IMR-90 (cell line): ENCODE results near the gene SOX11. TPM values are rescaled to one million over a fixed set of nuclear protein-coding genes. Genes with fewer than 3 reads are reported as not detected.

Source experiments
- ATAC-seq: fragments of 200-7000 bp; cut with Tn5 transposase; 2 replicates; pipeline ENCODE4 v1.9.1; 2020; ENCODE audit warnings: low read depth, mild to moderate bottlenecking, moderate library complexity
- BruUV-seq: library from RNA; stranded (reverse); fragments of 400-500 nt; replicated peaks from 2 replicates; lab custom pipeline; 2021; lab: Mats Ljungman, UMichigan
- CTCF ChIA-PET: fragments of 300-600 bp; formaldehyde crosslinking; extraction: SDS; loops from one replicate; lab custom pipeline; 2021; ENCODE audit warnings: antibody characterized with exemption; lab: Yijun Ruan, JAX
- POLR2A ChIA-PET: fragments of 300-600 bp; sonication (Branson Sonifier 250); formaldehyde crosslinking; loops from one replicate; lab custom pipeline; 2022; ENCODE audit warnings: antibody characterized with exemption; ENCODE audit not compliant: unreplicated experiment; lab: Charles Lee
- DNase-seq: peaks from one replicate; pipeline ENCODE4 v3.0.0; 2013
- H2AFZ ChIP-seq: replicated peaks from 2 replicates; pipeline ENCODE3; 2013; ENCODE audit warnings: low read length, mild to moderate bottlenecking; ENCODE audit not compliant: poor library complexity
- H2AK5ac ChIP-seq: 2 replicates; pipeline ENCODE4 v1.6.1; 2013; ENCODE audit warnings: low read depth, low read length, inconsistent platforms
- H2AK9ac ChIP-seq: replicated peaks from 2 replicates; pipeline ENCODE3; 2013; ENCODE audit warnings: mild to moderate bottlenecking, low read depth, low read length, moderate library complexity; ENCODE audit not compliant: poor library complexity
- H2BK120ac ChIP-seq: 2 replicates; pipeline ENCODE4 v1.6.1; 2013; ENCODE audit warnings: low read depth, low read length, inconsistent platforms
- H2BK15ac ChIP-seq: 3 replicates; pipeline ENCODE4 v1.6.1; 2013; ENCODE audit warnings: low read depth, low read length, inconsistent platforms
- H2BK20ac ChIP-seq: 2 replicates; pipeline ENCODE4 v1.6.1; 2013; ENCODE audit warnings: low read depth, mild to moderate bottlenecking, inconsistent platforms, low read length, moderate library complexity
- H2BK5ac ChIP-seq: 2 replicates; pipeline ENCODE4 v1.6.1; 2013; ENCODE audit warnings: mild to moderate bottlenecking, low read depth, low read length, inconsistent platforms; ENCODE audit not compliant: poor library complexity, severe bottlenecking
- H3K14ac ChIP-seq: replicated peaks from 2 replicates; pipeline ENCODE4 v1.6.1; 2013; ENCODE audit warnings: low read depth, low read length, inconsistent platforms
- H3K18ac ChIP-seq: 2 replicates; pipeline ENCODE4 v1.6.1; 2013; ENCODE audit warnings: low read depth, low read length, control low read depth
- H3K23ac ChIP-seq: 2 replicates; pipeline ENCODE4 v1.6.1; 2013; ENCODE audit warnings: low read depth, low read length, inconsistent platforms
- H3K27ac ChIP-seq: 2 replicates; pipeline ENCODE4 v1.5.1; 2013; ENCODE audit warnings: mild to moderate bottlenecking, control low read depth, low read length; ENCODE audit not compliant: insufficient read depth
- H3K27me3 ChIP-seq: 2 replicates; pipeline ENCODE4 v1.6.1; 2013; ENCODE audit warnings: low read length; ENCODE audit not compliant: control insufficient read depth, insufficient read depth
- H3K36me3 ChIP-seq: 2 replicates; pipeline ENCODE4 v1.6.1; 2013; ENCODE audit warnings: low read length, mixed read lengths; ENCODE audit not compliant: control insufficient read depth, insufficient read depth
- H3K4ac ChIP-seq: 2 replicates; pipeline ENCODE4 v1.6.1; 2013; ENCODE audit warnings: low read depth, low read length, inconsistent platforms
- H3K4me1 ChIP-seq: 2 replicates; pipeline ENCODE4 v1.6.1; 2013; ENCODE audit warnings: low read length, mixed read lengths; ENCODE audit not compliant: control insufficient read depth, insufficient read depth
- H3K4me2 ChIP-seq: 2 replicates; pipeline ENCODE4 v1.6.1; 2013; ENCODE audit warnings: low read depth, mild to moderate bottlenecking, control low read depth, low read length, moderate library complexity
- H3K4me3 ChIP-seq: 2 replicates; pipeline ENCODE4 v1.5.1; 2013; ENCODE audit warnings: low read depth, mild to moderate bottlenecking, control low read depth, low read length, moderate library complexity; ENCODE audit not compliant: insufficient read depth
- H3K56ac ChIP-seq: 2 replicates; pipeline ENCODE4 v1.6.1; 2013; ENCODE audit warnings: low read length, inconsistent platforms; ENCODE audit not compliant: insufficient read depth; ENCODE audit errors: extremely low read depth
- H3K79me1 ChIP-seq, 2 experiments: 2 replicates each; pipeline ENCODE4 v1.6.1; 2013; ENCODE audit warnings: low read length in 2 of 2, inconsistent platforms in 1 of 2, low read depth in 1 of 2
- H3K9ac ChIP-seq: 2 replicates; pipeline ENCODE4 v1.6.1; 2013; ENCODE audit warnings: low read depth, low read length, control low read depth
- H3K9me1 ChIP-seq: 2 replicates; pipeline ENCODE4 v1.6.1; 2013; ENCODE audit warnings: low read length, inconsistent platforms; ENCODE audit not compliant: insufficient read depth
- H3K9me3 ChIP-seq: 2 replicates; pipeline ENCODE4 v1.6.1; 2013; ENCODE audit warnings: low read length; ENCODE audit not compliant: control insufficient read depth, insufficient read depth
- H4K20me1 ChIP-seq: 2 replicates; pipeline ENCODE4 v1.6.1; 2013; ENCODE audit warnings: low read length, inconsistent platforms; ENCODE audit not compliant: insufficient read depth
- H4K5ac ChIP-seq: 2 replicates; pipeline ENCODE4 v1.6.1; 2013; ENCODE audit warnings: mild to moderate bottlenecking, low read depth, low read length, control low read depth
- H4K8ac ChIP-seq, 2 experiments: 2 replicates each; pipeline ENCODE4 v1.6.1; 2013; ENCODE audit warnings: low read depth in 2 of 2, low read length in 2 of 2, control low read depth in 1 of 2, inconsistent platforms in 1 of 2
- H4K91ac ChIP-seq: 2 replicates; pipeline ENCODE4 v1.6.1; 2013; ENCODE audit warnings: low read depth, low read length, inconsistent platforms; ENCODE audit not compliant: insufficient read depth
- BHLHE40 ChIP-seq: fragments of 150-350 bp; IDR thresholded peaks from 2 replicates; pipeline ENCODE4 v1.6.1; 2016; ENCODE audit warnings: mild to moderate bottlenecking, low read depth, low read length
- CEBPB ChIP-seq: IDR thresholded peaks from 2 replicates; pipeline ENCODE4 v1.6.1; 2012; ENCODE audit warnings: low read depth, low read length, improper control_type of control experiment
- CTCF ChIP-seq: conservative IDR thresholded peaks from 2 replicates; pipeline ENCODE4 v1.5.1; 2012; ENCODE audit warnings: mild to moderate bottlenecking, low read depth, low read length, improper control_type of control experiment
- RCOR1 ChIP-seq: IDR thresholded peaks from 2 replicates; pipeline ENCODE4 v1.6.1; 2012; ENCODE audit warnings: mild to moderate bottlenecking, low read length, improper control_type of control experiment; ENCODE audit not compliant: insufficient replicate concordance
- RFX5 ChIP-seq: IDR thresholded peaks from 2 replicates; pipeline ENCODE4 v1.8.0; 2012; ENCODE audit warnings: low read depth, mild to moderate bottlenecking, low read length, moderate library complexity
- SMC3 ChIP-seq: fragments of 150-350 bp; IDR thresholded peaks from 2 replicates; pipeline ENCODE4 v1.6.1; 2016; ENCODE audit warnings: low read depth, mild to moderate bottlenecking, antibody characterized with exemption, low read length, moderate library complexity
- USF2 ChIP-seq: fragments of 150-350 bp; IDR thresholded peaks from 2 replicates; pipeline ENCODE4 v1.6.1; 2017; ENCODE audit warnings: mild to moderate bottlenecking, antibody characterized with exemption, low read length, low read depth
- WGBS, 2 experiments: methylation state at CpG; one replicate each; pipeline versions ENCODE4 v1.1.5 to v1.1.7; 2013; ENCODE audit warnings: missing lambda C conversion rate in 2 of 2; ENCODE audit not compliant: insufficient read length in 1 of 2; ENCODE audit errors: extremely low coverage in 2 of 2; 5-methylcytosine and 5-hydroxymethylcytosine counted together
- dilution Hi-C: fragments of 300-500 bp; cut with HindIII; formaldehyde crosslinking; loops from one replicate; pipeline ENCODE4 v1.14.3; 2018; ENCODE audit warnings: low sequenced_read_pairs; ENCODE audit not compliant: unreplicated experiment
- in situ Hi-C: fragments of 300-500 bp; cut with MboI; formaldehyde crosslinking; loops from 3 replicates; pipeline ENCODE4 v1.14.3; 2019; ENCODE audit warnings: low sequenced_read_pairs, inconsistent platforms, mixed read lengths
- intact Hi-C: fragments of 100-400 bp; cut with micrococcal nuclease; formaldehyde crosslinking; loops from 2 replicates; pipeline ENCODE4 v1.10.0; 2022
- polyA plus RNA-seq, 3 experiments: library from polyadenylated mRNA; depleted of rRNA; stranded (reverse); fragments of >200 nt; gene quantifications; 2 replicates each; pipeline ENCODE4 v1.2.3, GENCODE V29; 2012; ENCODE audit warnings: low replicate concordance in 1 of 3
- total RNA-seq: library from RNA; depleted of rRNA; stranded (reverse); fragments of >200 nt; gene quantifications from 2 replicates; pipeline ENCODE4 v1.2.3, GENCODE V29; 2012

SOX11 gene
- total and polyA plus RNA-seq, 2 of the 4 experiments (the other 2 are of a cell fraction) = 1.9 to 2.2 TPM

- Histone ChIP-seq H3K36me3 (no peaks in the 10 kb centered on the region), H3K4me1 (peaks cover 1% of the 10 kb centered on the region; the same call in 1 of the 2 replicates), H3K18ac (no peak overlapping the region), H3K79me1 (no peaks in the 10 kb centered on the region), H3K4me3 (no peak overlapping the region), H2BK120ac (no peak overlapping the region), H3K27me3 (peaks cover 2% of the 10 kb centered on the region; the same call in 1 of the 2 replicates), H2BK20ac (no peak overlapping the region), H2BK5ac (no peak overlapping the region), H2AFZ (no peak overlapping the region), H2BK15ac (no peak overlapping the region), H3K23ac (no peak overlapping the region), H3K56ac (no peak overlapping the region), H4K5ac (no peak overlapping the region), H3K4me2 (no peak overlapping the region), H4K8ac (no peak overlapping the region), H2AK9ac (no peak overlapping the region), H4K20me1 (no peaks in the 10 kb centered on the region), H3K27ac (no peak overlapping the region), H2AK5ac (no peak overlapping the region), H3K14ac (no peak overlapping the region), H3K9me1 (no peaks in the 10 kb centered on the region), H3K9ac (no peak overlapping the region), H3K4ac (no peak overlapping the region), H3K9me3 (no peaks in the 10 kb centered on the region), H4K91ac (no peak overlapping the region)
- dilution Hi-C loops (no loop called here), in situ Hi-C loops (no loop called here), intact Hi-C loops (no loop called here)
- ATAC-seq = no peak
- TF ChIP-seq CEBPB = no peak
- no peak for TF ChIP-seq USF2
- TF ChIP-seq RCOR1 = no peak
- TF ChIP-seq SMC3 = no peak
- TF ChIP-seq BHLHE40 = no peak
- TF ChIP-seq RFX5 = no peak
- TF ChIP-seq CTCF = no peak
- 100% methylated on average over 1 of the region's 5 CpGs; no CpG with 5 or more reads in 1 of the 2 experiments for WGBS, 2 experiments
- BruUV-seq = no TSS peak
- POLR2A ChIA-PET = no interaction called here
- CTCF ChIA-PET = no interaction called here
- no peak for DNase-seq
These were observed 49.1 kb downstream of the SOX11 start for GRCh38 chr2:5741242-5741641.
